K562 (cell line): Measurements from ENCODE around the gene CEP85L. TPM values are rescaled to one million over a fixed set of nuclear protein-coding genes. Genes with fewer than 3 reads are reported as not detected.

Experiments used
- ATAC-seq: fragments of 200-7000 bp; cut with Tn5 transposase; 3 replicates; pipeline ENCODE4 v1.9.1; 2020; ENCODE audit warnings: moderate library complexity
- BruUV-seq: library from RNA; stranded (reverse); fragments of 400-500 nt; replicated peaks from 2 replicates; lab custom pipeline; 2021; lab: Mats Ljungman, UMichigan
- CTCF ChIA-PET: fragments of 300-600 bp; formaldehyde crosslinking; extraction: SDS; loops from one replicate; lab custom pipeline; 2021; ENCODE audit warnings: low intra/inter-chr PET ratio; lab: Yijun Ruan, JAX
- POLR2A ChIA-PET: fragments of 300-600, 350-650 bp; sonication (Branson Sonifier 250); formaldehyde crosslinking; extraction: SDS; loops from one replicate; lab custom pipeline; 2021; ENCODE audit warnings: antibody characterized with exemption, inconsistent platforms; lab: Yijun Ruan, JAX
- DNase-seq, 4 experiments: peaks; one replicate each; pipeline versions ENCODE4 v3.0.0 to v3.0.0-alpha.2; 2011 to 2018; ENCODE audit warnings: low spot score in 3 of 4, mixed read lengths in 3 of 4; ENCODE audit errors: extremely low read depth in 1 of 4
- FAIRE-seq: peaks from 2 replicates; lab custom pipeline; 2011; peaks lifted over from hg19 to GRCh38; lab: Jason Lieb, UNC
- H2AFZ ChIP-seq: 2 replicates; pipeline ENCODE4 v1.6.0; 2011; ENCODE audit warnings: low read depth, low read length, control low read depth, inconsistent platforms
- H3K27ac ChIP-seq: fragments of 200-600 bp; 3 replicates; pipeline ENCODE4 v1.8.0; 2011; ENCODE audit warnings: low read depth, mild to moderate bottlenecking, control low read depth, inconsistent platforms, low read length, moderate library complexity, mixed read lengths; ENCODE audit errors: extremely low read depth
- H3K27me3 ChIP-seq, 2 experiments: fragments of 300-600 bp in 1 of 2; 2 replicates in 1 of 2; 3 replicates in 1 of 2; pipeline versions ENCODE4 v1.6.0 to v1.8.0; 2011; ENCODE audit warnings: inconsistent platforms in 2 of 2, low read length in 2 of 2, mild to moderate bottlenecking in 1 of 2, mixed read lengths in 1 of 2, moderate library complexity in 1 of 2; ENCODE audit not compliant: control insufficient read depth in 2 of 2, insufficient read depth in 2 of 2
- H3K36me3 ChIP-seq: fragments of 300-600 bp; 3 replicates; pipeline ENCODE4 v1.8.0; 2011; ENCODE audit warnings: mild to moderate bottlenecking, low read length, inconsistent platforms; ENCODE audit not compliant: control insufficient read depth, insufficient read depth
- H3K4me1 ChIP-seq, 2 experiments: fragments of 200-600 bp in 1 of 2; replicated peaks in 1 of 2; 2 replicates in 1 of 2; 3 replicates in 1 of 2; pipeline versions ENCODE4 v1.5.1 to v1.8.0; 2011; ENCODE audit warnings: inconsistent platforms in 2 of 2, low read length in 2 of 2, mild to moderate bottlenecking in 1 of 2, mixed read lengths in 1 of 2, moderate library complexity in 1 of 2; ENCODE audit not compliant: control insufficient read depth in 2 of 2, insufficient read depth in 2 of 2
- H3K4me2 ChIP-seq: 2 replicates; pipeline ENCODE4 v1.6.1; 2011; ENCODE audit warnings: low read length, control low read depth, inconsistent platforms, mixed read lengths; ENCODE audit not compliant: insufficient read depth
- H3K4me3 ChIP-seq: fragments of 200-600 bp; sonication (generic), shearing (Covaris generic); 2 replicates; pipeline ENCODE4 v1.5.1; 2016; ENCODE audit warnings: control low read depth, inconsistent platforms
- H3K79me2 ChIP-seq: fragments of 200-600 bp; 3 replicates; pipeline ENCODE4 v1.8.0; 2011; ENCODE audit warnings: low read length, inconsistent platforms; ENCODE audit not compliant: control insufficient read depth, insufficient read depth
- H3K9ac ChIP-seq, 2 experiments: 2 replicates each; pipeline versions ENCODE4 v1.6.0 to v1.6.1; 2011; ENCODE audit warnings: low read depth in 2 of 2, low read length in 2 of 2, control low read depth in 1 of 2, inconsistent platforms in 1 of 2, mild to moderate bottlenecking in 1 of 2, mixed read lengths in 1 of 2; ENCODE audit not compliant: insufficient read depth in 1 of 2
- H3K9me1 ChIP-seq: one replicate; pipeline ENCODE4 v1.6.0; 2011; ENCODE audit warnings: inconsistent platforms, mild to moderate bottlenecking, low read length, moderate library complexity; ENCODE audit not compliant: control insufficient read depth, insufficient read depth
- H3K9me3 ChIP-seq: replicated peaks from 2 replicates; pipeline ENCODE4 v1.5.1; 2011; ENCODE audit warnings: low read depth, low read length, inconsistent platforms; ENCODE audit not compliant: control insufficient read depth, insufficient read depth
- H4K20me1 ChIP-seq: replicated peaks from 2 replicates; pipeline ENCODE4 v1.6.1; 2011; ENCODE audit warnings: low read length, inconsistent platforms, mixed read lengths; ENCODE audit not compliant: control insufficient read depth, insufficient read depth
- ARNT ChIP-seq, 2 experiments: fragments of 450-650 bp; IDR thresholded peaks; 2 replicates each; pipeline ENCODE4 v1.6.1; 2016; ENCODE audit warnings: mild to moderate bottlenecking in 1 of 2
- CBX3 ChIP-seq, 2 experiments: IDR thresholded peaks; 1 replicate in 1 of 2; 2 replicates in 1 of 2; pipeline ENCODE4 v1.6.1; 2012; ENCODE audit warnings: inconsistent platforms in 2 of 2, low read length in 2 of 2, borderline replicate concordance in 1 of 2, control low read depth in 1 of 2
- CBX5 ChIP-seq: IDR thresholded peaks from 2 replicates; pipeline ENCODE4 v1.6.1; 2014; ENCODE audit warnings: low read depth, borderline replicate concordance
- CCNT2 ChIP-seq: IDR thresholded peaks from 2 replicates; pipeline ENCODE4 v1.6.1; 2011; ENCODE audit warnings: borderline replicate concordance, low read depth, mild to moderate bottlenecking, moderate library complexity, mixed read lengths, low read length; ENCODE audit not compliant: insufficient read length; ENCODE audit errors: extremely low read depth
- ETV1 ChIP-seq: fragments of 450-650 bp; conservative IDR thresholded peaks from 2 replicates; pipeline ENCODE4 v1.6.1; 2016; ENCODE audit warnings: missing genetic modification characterization, control low read depth, low read depth, missing compliant biosample characterization
- FOXA3 ChIP-seq, 2 experiments: fragments of 450-650 bp in 1 of 2; sonication (generic) in 1 of 2; formaldehyde crosslinking; IDR thresholded peaks in 1 of 2; conservative IDR thresholded peaks in 1 of 2; 2 replicates each; pipeline versions ENCODE4 v1.4.0 to v1.8.0; 2020 to 2022; ENCODE audit warnings: mild to moderate bottlenecking in 2 of 2, missing genetic modification reagents in 1 of 2
- GTF2F1 ChIP-seq: IDR thresholded peaks from 2 replicates; pipeline ENCODE4 v1.6.1; 2011; ENCODE audit warnings: low read depth, low read length, improper control_type of control experiment
- HDAC3 ChIP-seq: fragments of 450-650 bp; IDR thresholded peaks from 2 replicates; pipeline ENCODE4 v1.6.1; 2018; ENCODE audit warnings: borderline replicate concordance, mild to moderate bottlenecking, moderate library complexity; ENCODE audit not compliant: partially characterized antibody
- PHF21A ChIP-seq: fragments of 450-650 bp; IDR thresholded peaks from 2 replicates; pipeline ENCODE4 v1.6.1; 2017; ENCODE audit warnings: low read depth, borderline replicate concordance
- RAD21 ChIP-seq, 2 experiments: fragments of 250-450 bp in 1 of 2; fragments of 450-650 bp in 1 of 2; sonication (Bioruptor Pico) in 1 of 2; formaldehyde crosslinking in 1 of 2; IDR thresholded peaks in 1 of 2; conservative IDR thresholded peaks in 1 of 2; 2 replicates each; pipeline versions ENCODE4 v1.4.0 to v1.8.0; 2020 to 2022; ENCODE audit warnings: mild to moderate bottlenecking in 2 of 2, moderate library complexity in 1 of 2
- SP1 ChIP-seq: sonication (generic); formaldehyde crosslinking; IDR thresholded peaks from 2 replicates; pipeline ENCODE4 v1.8.1; 2022; ENCODE audit warnings: mild to moderate bottlenecking, missing genetic modification reagents
- SRSF9 ChIP-seq: fragments of 200-400 bp; formaldehyde crosslinking; IDR thresholded peaks from 2 replicates; pipeline ENCODE4 v1.6.1; 2017; ENCODE audit warnings: low read depth, low read length, borderline replicate concordance
- TRIM24 ChIP-seq, 2 experiments: fragments of 450-650 bp; IDR thresholded peaks; 2 replicates each; pipeline ENCODE4 v1.6.1; 2016
- XRCC3 ChIP-seq: fragments of 450-650 bp; IDR thresholded peaks from 2 replicates; pipeline ENCODE4 v1.6.1; 2017; ENCODE audit warnings: mild to moderate bottlenecking, moderate library complexity
- ZEB2 ChIP-seq: fragments of 450-650 bp; IDR thresholded peaks from 2 replicates; pipeline ENCODE4 v1.6.1; 2016
- ZKSCAN1 ChIP-seq: fragments of 150-350 bp; IDR thresholded peaks from 2 replicates; pipeline ENCODE4 v1.6.1; 2016; ENCODE audit warnings: low read depth, low read length
- ZNF561 ChIP-seq: fragments of 450-650 bp; formaldehyde crosslinking; conservative IDR thresholded peaks from 2 replicates; pipeline ENCODE4 v1.4.0; 2020; ENCODE audit warnings: mild to moderate bottlenecking, moderate library complexity
- ZNF75A ChIP-seq: fragments of 450-650 bp; formaldehyde crosslinking; IDR thresholded peaks from 2 replicates; pipeline ENCODE4 v1.4.0; 2020; ENCODE audit warnings: mild to moderate bottlenecking
- ZNF77 ChIP-seq: fragments of 250-450 bp; sonication (Bioruptor Pico); IDR thresholded peaks from 2 replicates; pipeline ENCODE4 v1.5.0; 2020
- WGBS: fragments of 100-300 bp; shearing (Covaris generic); methylation state at CpG from one replicate; pipeline ENCODE4 v1.1.6; 2016; ENCODE audit warnings: low coverage, mixed read lengths; ENCODE audit not compliant: insufficient coverage; ENCODE audit errors: missing lambda C conversion rate; 5-methylcytosine and 5-hydroxymethylcytosine counted together
- in situ Hi-C: fragments of 300-500 bp; cut with MboI; formaldehyde crosslinking; loops from 4 replicates; pipeline ENCODE4 v1.15.0; 2018; ENCODE audit warnings: inconsistent platforms, mixed read lengths
- intact Hi-C: fragments of 100-400 bp; cut with micrococcal nuclease; formaldehyde crosslinking; loops from 2 replicates; pipeline ENCODE4 v1.14.2; 2022
- polyA plus RNA-seq, 8 experiments: library from polyadenylated mRNA; depleted of rRNA in 4 of 8; stranded (reverse) in 5 of 8; unstranded in 3 of 8; fragments of >200 nt; fragmentation: Nextera tagmentation in 2 of 8; fragmentation: Illumina TruSeq in 1 of 8; extraction: Ambion mirVana in 2 of 8; extraction: Trizol in 1 of 8; gene quantifications; 2 replicates each; pipeline versions ENCODE4 v1.2.1 to v1.2.3, GENCODE V29; 2011 to 2014; ENCODE audit warnings: inconsistent platforms in 1 of 8, missing spikeins in 1 of 8
- total RNA-seq, 7 experiments: library from RNA; depleted of rRNA in 6 of 7; stranded (reverse); fragments of >200 nt in 6 of 7; fragmentation: Illumina TruSeq in 2 of 7; extraction: Trizol in 2 of 7; gene quantifications; 2 replicates each; pipeline versions ENCODE4 v1.2.1 to v1.2.3, GENCODE V29; 2011 to 2021; ENCODE audit warnings: low replicate concordance in 1 of 7
- TF ChIP-seq, protein P1 (sequence below): fragments of 450-650 bp; IDR thresholded peaks from 2 replicates; pipeline ENCODE4 v1.6.1; 2018; ENCODE audit warnings: mild to moderate bottlenecking, low read depth; ENCODE audit not compliant: partially characterized antibody

Gene CEP85L
- total and polyA plus RNA-seq, 9 of the 15 experiments (the other 6 are each of a cell fraction or from before 2014, with no cell fraction given): 4.5 to 15.8 (median 8.3) TPM

- Histone ChIP-seq H2AFZ (no peak overlapping the region), H3K79me2 (no peaks in the 10 kb centered on the region), H3K27me3 (no peaks in the 10 kb centered on the region), H3K9me1 (no peaks in the 10 kb centered on the region), H3K9ac (no peak overlapping the region), H3K4me3 (no peak overlapping the region), H4K20me1 (no peaks in the 10 kb centered on the region), H3K4me2 (no peak overlapping the region), H3K9me3 (peaks cover 12% of the 10 kb centered on the region), H3K36me3 (peaks cover 3% of the 10 kb centered on the region), H3K4me1 (no peaks in the 10 kb centered on the region), H3K27ac (no peak overlapping the region)
- DNase-seq (no peak), ATAC-seq (no peak), FAIRE-seq (no peak)
- ChIA-PET POLR2A (no interaction called here), CTCF (no interaction called here)
- in situ Hi-C loops: no loop called here
- 88% methylated on average over 13 of the region's 13 CpGs for WGBS
- intact Hi-C loops: no loop called here
- BruUV-seq: no TSS peak
- TF ChIP-seq ZNF75A (CRISPR knock-in tag) (no peak), TRIM24 (IDR thresholded peaks at IDR 0.05) (peak in 1 of 2 experiments; percentile 59; a peak in 1 of 4 replicates), ZKSCAN1 (no peak), RAD21 (CRISPR knock-in tag; conservative IDR thresholded peaks at IDR 0.05 in 1 of 2, IDR thresholded peaks at IDR 0.05 in 1 of 2) (no peak), SP1 (CRISPR knock-in tag) (no peak), ETV1 (tag) (no peak), CBX3 (IDR thresholded peaks at IDR 0.05; ENCODE audit: borderline replicate concordance in 1 of 2, low read length in 2 of 2) (peak in 1 of 2 experiments; percentile 100; a peak in 2 of 3 replicates), CCNT2 (no peak), PHF21A (no peak), ARNT (IDR thresholded peaks at IDR 0.05) (peak in 1 of 2 experiments; percentile 34; a peak in 1 of 4 replicates), FOXA3 (CRISPR knock-in tag; conservative IDR thresholded peaks at IDR 0.05 in 1 of 2, IDR thresholded peaks at IDR 0.05 in 1 of 2) (peak in 1 of 2 experiments; percentile 58; a peak in 1 of 4 replicates), ZNF77 (CRISPR knock-in tag) (no peak), ZNF561 (peak; percentile 85), HDAC3 (no peak), ZEB2 (0 out of 2 replicates have a peak, but pooled peaks have one; percentile 55), CBX5 (peak; percentile 96), GTF2F1 (no peak), XRCC3 (peak; percentile 76), SRSF9 (no peak)
- TF ChIP-seq, protein P1, sequence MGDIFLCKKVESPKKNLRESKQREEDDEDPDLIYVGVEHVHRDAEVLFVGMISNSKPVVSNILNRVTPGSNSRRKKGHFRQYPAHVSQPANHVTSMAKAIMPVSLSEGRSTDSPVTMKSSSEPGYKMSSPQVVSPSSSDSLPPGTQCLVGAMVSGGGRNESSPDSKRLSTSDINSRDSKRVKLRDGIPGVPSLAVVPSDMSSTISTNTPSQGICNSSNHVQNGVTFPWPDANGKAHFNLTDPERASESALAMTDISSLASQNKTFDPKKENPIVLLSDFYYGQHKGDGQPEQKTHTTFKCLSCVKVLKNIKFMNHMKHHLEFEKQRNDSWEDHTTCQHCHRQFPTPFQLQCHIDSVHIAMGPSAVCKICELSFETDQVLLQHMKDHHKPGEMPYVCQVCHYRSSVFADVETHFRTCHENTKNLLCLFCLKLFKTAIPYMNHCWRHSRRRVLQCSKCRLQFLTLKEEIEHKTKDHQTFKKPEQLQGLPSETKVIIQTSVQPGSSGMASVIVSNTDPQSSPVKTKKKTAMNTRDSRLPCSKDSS: peak; percentile 98
Observed at GRCh38 chr6:118574051-118574865, 77.1 kb downstream of the CEP85L start.
